HCT116 (cell line): ENCODE measurements around the gene CNDP1. TPM values are rescaled to one million over a fixed set of nuclear protein-coding genes. Genes with fewer than 3 reads are reported as not detected.

Experiments
- ATAC-seq: fragments of 200-7000 bp; cut with Tn5 transposase; 2 replicates; pipeline ENCODE4 v1.9.1; 2020; ENCODE audit warnings: mild to moderate bottlenecking, moderate library complexity
- BruUV-seq: library from RNA; stranded (reverse); fragments of 400-500 nt; replicated peaks from 2 replicates; lab custom pipeline; 2021; lab: Mats Ljungman, UMichigan
- CTCF ChIA-PET: fragments of 300-600 bp; sonication (Branson Sonifier 250); formaldehyde crosslinking; loops from one replicate; lab custom pipeline; 2021; ENCODE audit warnings: antibody characterized with exemption; lab: Charles Lee
- POLR2A ChIA-PET: fragments of 300-600, 350-600 bp; sonication (Branson Sonifier 250); formaldehyde crosslinking; loops from one replicate; lab custom pipeline; 2021; ENCODE audit warnings: antibody characterized with exemption; lab: Charles Lee
- RAD21 ChIA-PET, 2 experiments: fragments of 300-600 bp; sonication (Branson Sonifier 250); formaldehyde crosslinking; loops; one replicate each; lab custom pipeline; 2023; ENCODE audit warnings: low total read pairs in 2 of 2; ENCODE audit not compliant: uncharacterized antibody in 2 of 2, unreplicated experiment in 2 of 2, low non-redundant PET in 1 of 2; lab: Charles Lee
- DNase-seq: peaks from one replicate; pipeline ENCODE4 v3.0.0-alpha.2; 2010; ENCODE audit warnings: low read depth, low spot score
- H2AFZ ChIP-seq: fragments of 200-600 bp; shearing (Covaris generic), sonication (generic); 2 replicates; pipeline ENCODE4 v1.6.1; 2017; ENCODE audit warnings: low read depth, mixed run types, mixed read lengths, antibody characterized with exemption, low read length; ENCODE audit not compliant: poor library complexity, severe bottlenecking
- H3K27ac ChIP-seq: 2 replicates; pipeline ENCODE4 v1.5.1; 2012; ENCODE audit warnings: low read depth, low read length
- H3K27me3 ChIP-seq: fragments of 200-600 bp; sonication (generic); 2 replicates; pipeline ENCODE4 v1.6.1; 2016; ENCODE audit warnings: mixed run types, low read length, mixed read lengths; ENCODE audit not compliant: insufficient read depth
- H3K36me3 ChIP-seq, 2 experiments: fragments of 200-500 bp in 1 of 2; fragments of 200-600 bp in 1 of 2; sonication (Bioruptor generic) in 1 of 2; sonication (generic) in 1 of 2; 2 replicates each; pipeline versions ENCODE4 v1.5.1 to v1.6.1; 2014 to 2016; ENCODE audit warnings: low read length in 2 of 2, inconsistent platforms in 1 of 2, mixed read lengths in 1 of 2, mixed run types in 1 of 2; ENCODE audit not compliant: insufficient read depth in 2 of 2, control insufficient read depth in 1 of 2
- H3K4me1 ChIP-seq, 2 experiments: fragments of 200-600 bp in 1 of 2; sonication (generic) in 1 of 2; 2 replicates each; pipeline versions ENCODE4 v1.5.1 to v1.6.1; 2012 to 2017; ENCODE audit warnings: low read length in 2 of 2, inconsistent platforms in 1 of 2, mild to moderate bottlenecking in 1 of 2, mixed read lengths in 1 of 2, mixed run types in 1 of 2, moderate library complexity in 1 of 2; ENCODE audit not compliant: insufficient read depth in 2 of 2, control insufficient read depth in 1 of 2
- H3K4me2 ChIP-seq: fragments of 200-600 bp; sonication (generic); 2 replicates; pipeline ENCODE4 v1.6.1; 2017; ENCODE audit warnings: mixed run types, low read length, mixed read lengths
- H3K4me3 ChIP-seq, 2 experiments: fragments of 200-600 bp in 1 of 2; sonication (generic) in 1 of 2; replicated peaks in 1 of 2; 2 replicates each; pipeline ENCODE4 v1.5.1; 2011 to 2016; ENCODE audit warnings: low read length in 2 of 2, control low read depth in 1 of 2, low read depth in 1 of 2, mild to moderate bottlenecking in 1 of 2, mixed read lengths in 1 of 2, mixed run types in 1 of 2
- H3K79me2 ChIP-seq: fragments of 200-600 bp; sonication (generic); 2 replicates; pipeline ENCODE4 v1.6.1; 2017; ENCODE audit warnings: mild to moderate bottlenecking, mixed run types, low read length, moderate library complexity, mixed read lengths; ENCODE audit not compliant: insufficient read depth
- H3K9ac ChIP-seq: fragments of 200-600 bp; sonication (generic); 2 replicates; pipeline ENCODE4 v1.6.1; 2016; ENCODE audit warnings: low read length, mixed read lengths
- H3K9me2 ChIP-seq: fragments of 200-600 bp; sonication (generic), shearing (Covaris generic); 2 replicates; pipeline ENCODE4 v1.6.1; 2017; ENCODE audit warnings: mixed run types, mild to moderate bottlenecking, moderate library complexity; ENCODE audit not compliant: insufficient read depth
- H3K9me3 ChIP-seq, 2 experiments: fragments of 200-500 bp in 1 of 2; fragments of 200-600 bp in 1 of 2; sonication (Bioruptor generic) in 1 of 2; sonication (generic) in 1 of 2; 2 replicates each; pipeline ENCODE4 v1.6.1; 2014 to 2017; ENCODE audit warnings: low read length in 2 of 2, mixed read lengths in 2 of 2, inconsistent platforms in 1 of 2, low read depth in 1 of 2, mild to moderate bottlenecking in 1 of 2, mixed run types in 1 of 2, moderate library complexity in 1 of 2; ENCODE audit not compliant: control insufficient read depth in 1 of 2, insufficient read depth in 1 of 2
- H4K20me1 ChIP-seq: fragments of 200-600 bp; sonication (generic), shearing (Covaris generic); 2 replicates; pipeline ENCODE4 v1.6.1; 2017; ENCODE audit warnings: mixed run types, mild to moderate bottlenecking, moderate library complexity; ENCODE audit not compliant: insufficient read depth
- ATF3 ChIP-seq: IDR thresholded peaks from 2 replicates; pipeline ENCODE4 v1.6.1; 2012
- CBX3 ChIP-seq: IDR thresholded peaks from 2 replicates; pipeline ENCODE4 v1.6.1; 2012; ENCODE audit warnings: low read depth
- ELF1 ChIP-seq: IDR thresholded peaks from 2 replicates; pipeline ENCODE4 v1.6.1; 2012; ENCODE audit warnings: low read depth, borderline replicate concordance
- EZH2phosphoT487 ChIP-seq: fragments of 200-600 bp; IDR thresholded peaks from 2 replicates; pipeline ENCODE4 v1.6.1; 2018; ENCODE audit warnings: antibody characterized with exemption, borderline replicate concordance
- FOSL1 ChIP-seq: IDR thresholded peaks from 2 replicates; pipeline ENCODE4 v1.6.1; 2012; ENCODE audit warnings: low read depth
- POLR2A ChIP-seq: IDR thresholded peaks from 2 replicates; pipeline ENCODE4 v1.7.0; 2011; ENCODE audit warnings: borderline replicate concordance; ENCODE audit not compliant: insufficient read depth, insufficient read length; ENCODE audit errors: extremely low read depth
- POLR2AphosphoS5 ChIP-seq: IDR thresholded peaks from 2 replicates; pipeline ENCODE4 v1.6.1; 2011; ENCODE audit warnings: mild to moderate bottlenecking, low read depth, low read length, moderate library complexity
- RAD21 ChIP-seq: IDR thresholded peaks from 2 replicates; pipeline ENCODE4 v1.6.1; 2012; ENCODE audit warnings: low read depth, mild to moderate bottlenecking
- REST ChIP-seq: IDR thresholded peaks from 2 replicates; pipeline ENCODE4 v1.6.1; 2012; ENCODE audit warnings: low read depth
- SIN3A ChIP-seq: IDR thresholded peaks from 2 replicates; pipeline ENCODE4 v1.6.1; 2012; ENCODE audit warnings: low read depth
- TCF7L2 ChIP-seq: IDR thresholded peaks from 2 replicates; pipeline ENCODE4 v1.7.0; 2011; ENCODE audit warnings: borderline replicate concordance, inconsistent platforms; ENCODE audit not compliant: insufficient read depth, insufficient read length; ENCODE audit errors: extremely low read depth
- ZFX ChIP-seq: fragments of 450-650 bp; IDR thresholded peaks from 2 replicates; pipeline ENCODE4 v1.6.1; 2017
- ZNF274 ChIP-seq: fragments of 200-500 bp; sonication (Bioruptor generic); IDR thresholded peaks from 2 replicates; pipeline ENCODE4 v1.6.1; 2014; ENCODE audit warnings: mild to moderate bottlenecking, low read depth, low read length, inconsistent platforms
- intact Hi-C: fragments of 100-400 bp; cut with micrococcal nuclease; formaldehyde crosslinking; loops from 2 replicates; pipeline ENCODE4 v1.10.0; 2022
- total RNA-seq: library from RNA; stranded (reverse); gene quantifications from one replicate; pipeline ENCODE4 v1.2.1, GENCODE V29; 2021; ENCODE audit not compliant: unreplicated experiment
- TF ChIP-seq, protein P1 (sequence below), 3 experiments: fragments of 200-600 bp in 1 of 3; sonication (generic) in 1 of 3; IDR thresholded peaks in 2 of 3; conservative IDR thresholded peaks in 1 of 3; 2 replicates each; pipeline ENCODE4 v1.5.1; 2012 to 2017; ENCODE audit warnings: low read depth in 2 of 3, low read length in 2 of 3, antibody characterized with exemption in 1 of 3, borderline replicate concordance in 1 of 3, control low read depth in 1 of 3, mild to moderate bottlenecking in 1 of 3, mixed read lengths in 1 of 3, mixed run types in 1 of 3, moderate library complexity in 1 of 3; ENCODE audit not compliant: insufficient read depth in 1 of 3
- TF ChIP-seq, protein P2 (sequence below): IDR thresholded peaks from 2 replicates; pipeline ENCODE4 v1.6.1; 2012

CNDP1 gene
- total RNA-seq, 1 experiment from 2014 or later: not detected

GRCh38 chr18:74571895-74572680 is 37.8 kb downstream of the CNDP1 start (continued):
- TF ChIP-seq, protein P1, sequence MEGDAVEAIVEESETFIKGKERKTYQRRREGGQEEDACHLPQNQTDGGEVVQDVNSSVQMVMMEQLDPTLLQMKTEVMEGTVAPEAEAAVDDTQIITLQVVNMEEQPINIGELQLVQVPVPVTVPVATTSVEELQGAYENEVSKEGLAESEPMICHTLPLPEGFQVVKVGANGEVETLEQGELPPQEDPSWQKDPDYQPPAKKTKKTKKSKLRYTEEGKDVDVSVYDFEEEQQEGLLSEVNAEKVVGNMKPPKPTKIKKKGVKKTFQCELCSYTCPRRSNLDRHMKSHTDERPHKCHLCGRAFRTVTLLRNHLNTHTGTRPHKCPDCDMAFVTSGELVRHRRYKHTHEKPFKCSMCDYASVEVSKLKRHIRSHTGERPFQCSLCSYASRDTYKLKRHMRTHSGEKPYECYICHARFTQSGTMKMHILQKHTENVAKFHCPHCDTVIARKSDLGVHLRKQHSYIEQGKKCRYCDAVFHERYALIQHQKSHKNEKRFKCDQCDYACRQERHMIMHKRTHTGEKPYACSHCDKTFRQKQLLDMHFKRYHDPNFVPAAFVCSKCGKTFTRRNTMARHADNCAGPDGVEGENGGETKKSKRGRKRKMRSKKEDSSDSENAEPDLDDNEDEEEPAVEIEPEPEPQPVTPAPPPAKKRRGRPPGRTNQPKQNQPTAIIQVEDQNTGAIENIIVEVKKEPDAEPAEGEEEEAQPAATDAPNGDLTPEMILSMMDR (IDR thresholded peaks at IDR 0.05 in 2 of 3, conservative IDR thresholded peaks at IDR 0.05 in 1 of 3; ENCODE audit: borderline replicate concordance in 1 of 3, insufficient read depth in 1 of 3, low read depth in 2 of 3, low read length in 2 of 3): no peak

GRCh38 chr18:74573053-74573452 is 38.8 kb downstream of the CNDP1 start:
- peaks cover 33% of the 10 kb centered on the region for H3K27me3 ChIP-seq
- H3K4me1 ChIP-seq: no peaks in the 10 kb centered on the region
- no peaks in the 10 kb centered on the region for H3K79me2 ChIP-seq
- no peak overlapping the region for H2AFZ ChIP-seq
- BruUV-seq: no TSS peak
- H3K4me2 ChIP-seq: no peak overlapping the region
- no peaks in the 10 kb centered on the region for H3K9me3 ChIP-seq
- ATAC-seq (no peak), DNase-seq (no peak)
- H3K9ac ChIP-seq: no peak overlapping the region
- H4K20me1 ChIP-seq: no peaks in the 10 kb centered on the region
- ChIA-PET CTCF (no interaction called here), RAD21 (no interaction called here), POLR2A (no interaction called here)
- no peaks in the 10 kb centered on the region for H3K9me2 ChIP-seq
- intact Hi-C loops: no loop called here
- H3K36me3 ChIP-seq: no peaks in the 10 kb centered on the region
- no peak overlapping the region for H3K27ac ChIP-seq
- no peak overlapping the region for H3K4me3 ChIP-seq
- TF ChIP-seq FOSL1: no peak
- no peak for TF ChIP-seq POLR2A
- TF ChIP-seq SIN3A: no peak
- no peak for TF ChIP-seq CBX3
- TF ChIP-seq, protein P1 (IDR thresholded peaks at IDR 0.05 in 2 of 3, conservative IDR thresholded peaks at IDR 0.05 in 1 of 3; ENCODE audit: borderline replicate concordance in 1 of 3, insufficient read depth in 1 of 3, low read depth in 2 of 3, low read length in 2 of 3): no peak
- no peak for TF ChIP-seq REST
- no peak for TF ChIP-seq ELF1
- TF ChIP-seq ZFX: no peak
- TF ChIP-seq EZH2phosphoT487: no peak
- TF ChIP-seq RAD21: no peak
- TF ChIP-seq ATF3: no peak
- TF ChIP-seq ZNF274: no peak
- TF ChIP-seq POLR2AphosphoS5: no peak
- TF ChIP-seq, protein P2, sequence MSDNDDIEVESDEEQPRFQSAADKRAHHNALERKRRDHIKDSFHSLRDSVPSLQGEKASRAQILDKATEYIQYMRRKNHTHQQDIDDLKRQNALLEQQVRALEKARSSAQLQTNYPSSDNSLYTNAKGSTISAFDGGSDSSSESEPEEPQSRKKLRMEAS: no peak
- no peak for TF ChIP-seq TCF7L2
